ENCODE data around the gene KRTAP10-7. TPM values are rescaled to one million over a fixed set of nuclear protein-coding genes. Genes with fewer than 3 reads are reported as not detected.

The KRTAP10-7 gene
- total and polyA plus RNA-seq, 2 experiments from 2014 or later: not detected

GRCh38 chr21:44579056-44579832, 21.2 kb upstream of the KRTAP10-7 start (continued):
- TF ChIP-seq ZNF462 (CRISPR knock-in tag; IDR thresholded peaks at IDR 0.05) (no peak), ZNF114 (CRISPR knock-in tag; IDR thresholded peaks at IDR 0.05) (no peak)

GRCh38 chr21:44579833-44580144, 20.6 kb upstream of the KRTAP10-7 start:
- Histone ChIP-seq H3K9me2 (ENCODE audit: insufficient read depth) (no peaks in the 10 kb centered on the region), H3K36me3 (ENCODE audit: insufficient read depth) (no peaks in the 10 kb centered on the region), H3F3A (replicated peaks; ENCODE audit: low read depth) (no peaks in the 10 kb centered on the region), H3K4me1 (ENCODE audit: insufficient read depth) (no peaks in the 10 kb centered on the region), H3K27me3 (ENCODE audit: insufficient read depth) (no peaks in the 10 kb centered on the region), H3K27ac (ENCODE audit: low read depth) (no peak overlapping the region), H3K4me3 (no peak overlapping the region), H3K4me2 (no peak overlapping the region), H3K79me2 (replicated peaks; ENCODE audit: insufficient read depth) (no peaks in the 10 kb centered on the region), H4K20me1 (replicated peaks; ENCODE audit: insufficient read depth) (no peaks in the 10 kb centered on the region), H2AFZ (no peak overlapping the region)
- Mint-ChIP-seq H3K27me3 (ENCODE audit: insufficient read depth, low read depth, poor library complexity) (peaks cover 11% of the 10 kb centered on the region), H3K4me3 (no peak overlapping the region), H3K9me3 (peaks cover 30% of the 10 kb centered on the region), H3K27ac (no peak overlapping the region), H3K4me1 (peaks cover 8% of the 10 kb centered on the region), H3K36me3 (ENCODE audit: low read depth) (peaks cover 3% of the 10 kb centered on the region; the same call in 2 of the 3 replicates)
- no peak for ATAC-seq
- DNase-seq (ENCODE audit: low spot score): no peak
- TF ChIP-seq CREB1 (CRISPR knock-in tag; IDR thresholded peaks at IDR 0.05; ENCODE audit: low read depth) (no peak), EZH2 (IDR thresholded peaks at IDR 0.05; ENCODE audit: low read depth, unreplicated experiment) (no peak), CTCF (conservative IDR thresholded peaks at IDR 0.05; ENCODE audit: low read depth in 2 of 2) (no peak), JUNB (IDR thresholded peaks at IDR 0.05; ENCODE audit: unreplicated experiment) (no peak), ZNF331 (CRISPR knock-in tag; IDR thresholded peaks at IDR 0.05; ENCODE audit: low read depth) (no peak)
